Measurements from ENCODE around the gene LRBA.
"Not testable (repeated sequence)": the region's sequence is repeated elsewhere in the genome, so short reads cannot be mapped to it uniquely, and the experiment has no call there.

Gene LRBA

DNA sequence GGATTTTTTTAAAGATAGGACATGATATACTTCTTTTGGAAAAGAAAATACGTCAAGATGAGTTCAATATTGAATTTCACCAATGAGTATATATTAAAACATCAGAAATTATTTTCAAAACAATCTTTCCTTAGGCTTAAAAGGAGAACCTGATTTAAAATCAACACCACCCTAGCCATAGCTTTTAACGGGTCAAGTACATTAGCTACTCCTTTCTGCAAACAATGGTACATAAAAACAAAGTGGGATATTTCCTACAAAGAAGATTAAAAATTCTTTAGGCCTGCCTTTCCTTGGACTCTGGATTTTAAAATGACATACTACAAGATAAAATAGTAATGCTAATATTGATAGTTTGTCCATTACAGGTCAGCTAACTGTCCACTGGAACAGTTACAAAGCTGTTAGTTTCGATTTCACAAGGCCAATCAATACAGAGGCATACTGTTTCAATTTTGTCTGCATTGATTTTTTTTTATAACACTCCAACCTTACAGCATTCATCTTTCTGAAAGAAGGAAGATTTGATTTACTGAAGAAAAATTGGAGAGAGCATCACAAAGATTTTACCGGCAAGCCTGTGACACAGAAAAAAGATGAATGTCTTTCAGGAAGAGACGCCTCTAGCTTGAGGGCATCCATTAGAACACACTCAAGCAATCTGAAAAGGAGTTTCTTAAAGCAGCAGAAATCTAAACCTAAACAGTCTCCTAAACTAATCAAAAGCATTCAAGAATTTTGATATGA lies 335.9 kb downstream of the LRBA start:
- no peak overlapping the region for H3K4me3 ChIP-seq (replicated peaks; ENCODE audit: low read depth, low read length)
- no peak for DNase-seq (ENCODE audit: low read depth)
- TF ChIP-seq, protein P1, sequence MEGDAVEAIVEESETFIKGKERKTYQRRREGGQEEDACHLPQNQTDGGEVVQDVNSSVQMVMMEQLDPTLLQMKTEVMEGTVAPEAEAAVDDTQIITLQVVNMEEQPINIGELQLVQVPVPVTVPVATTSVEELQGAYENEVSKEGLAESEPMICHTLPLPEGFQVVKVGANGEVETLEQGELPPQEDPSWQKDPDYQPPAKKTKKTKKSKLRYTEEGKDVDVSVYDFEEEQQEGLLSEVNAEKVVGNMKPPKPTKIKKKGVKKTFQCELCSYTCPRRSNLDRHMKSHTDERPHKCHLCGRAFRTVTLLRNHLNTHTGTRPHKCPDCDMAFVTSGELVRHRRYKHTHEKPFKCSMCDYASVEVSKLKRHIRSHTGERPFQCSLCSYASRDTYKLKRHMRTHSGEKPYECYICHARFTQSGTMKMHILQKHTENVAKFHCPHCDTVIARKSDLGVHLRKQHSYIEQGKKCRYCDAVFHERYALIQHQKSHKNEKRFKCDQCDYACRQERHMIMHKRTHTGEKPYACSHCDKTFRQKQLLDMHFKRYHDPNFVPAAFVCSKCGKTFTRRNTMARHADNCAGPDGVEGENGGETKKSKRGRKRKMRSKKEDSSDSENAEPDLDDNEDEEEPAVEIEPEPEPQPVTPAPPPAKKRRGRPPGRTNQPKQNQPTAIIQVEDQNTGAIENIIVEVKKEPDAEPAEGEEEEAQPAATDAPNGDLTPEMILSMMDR (IDR thresholded peaks at IDR 0.05; ENCODE audit: low read length, missing control alignments): no peak

DNA sequence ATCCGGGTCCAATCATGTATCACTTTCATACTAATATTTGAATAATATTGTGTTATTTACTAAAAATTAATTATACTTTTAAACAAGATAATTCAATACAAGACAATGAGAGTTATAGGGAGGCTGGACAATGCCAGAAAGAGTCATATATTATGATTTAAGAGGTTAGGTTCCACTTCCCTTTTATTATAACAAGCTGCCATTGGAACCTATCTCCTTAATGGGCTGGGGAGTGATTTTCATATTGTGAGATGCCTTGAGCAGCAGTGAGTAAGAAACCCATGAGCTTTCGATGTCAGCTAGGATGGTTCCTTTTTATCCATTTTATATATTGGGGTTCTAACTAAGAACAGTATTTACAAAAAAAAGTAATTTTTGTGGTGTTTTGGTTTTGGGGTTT lies 341.3 kb downstream of the LRBA start:
- H3K4me3 ChIP-seq (replicated peaks; ENCODE audit: low read depth, low read length): no peak overlapping the region
- no peak for DNase-seq (ENCODE audit: low read depth)
- TF ChIP-seq, protein P1 (IDR thresholded peaks at IDR 0.05; ENCODE audit: low read length, missing control alignments): no peak

DNA sequence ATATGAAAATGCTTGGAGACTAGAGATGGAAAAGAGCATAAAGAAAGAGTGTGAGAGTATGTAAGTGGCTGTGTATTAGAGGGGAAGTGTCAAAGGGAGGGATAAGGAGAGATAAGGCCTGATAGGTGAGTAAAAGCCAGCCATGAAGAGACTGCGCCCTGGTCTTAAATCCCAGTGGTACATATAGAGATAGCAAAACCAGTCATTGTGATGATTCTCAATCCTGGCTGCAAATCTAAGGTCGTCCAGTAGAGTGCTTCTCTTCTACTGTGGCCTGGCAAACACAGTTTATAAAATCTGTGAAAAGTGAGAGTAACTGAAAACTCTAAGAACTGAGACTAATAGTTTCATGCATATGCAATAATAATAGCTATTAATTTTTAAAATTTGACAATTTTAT lies 346.3 kb downstream of the LRBA start:
- DNase-seq (ENCODE audit: low read depth): no peak
- TF ChIP-seq, protein P1 (IDR thresholded peaks at IDR 0.05; ENCODE audit: low read length, missing control alignments): peak; percentile 4
- H3K4me3 ChIP-seq (replicated peaks; ENCODE audit: low read depth, low read length): no peak overlapping the region

DNA sequence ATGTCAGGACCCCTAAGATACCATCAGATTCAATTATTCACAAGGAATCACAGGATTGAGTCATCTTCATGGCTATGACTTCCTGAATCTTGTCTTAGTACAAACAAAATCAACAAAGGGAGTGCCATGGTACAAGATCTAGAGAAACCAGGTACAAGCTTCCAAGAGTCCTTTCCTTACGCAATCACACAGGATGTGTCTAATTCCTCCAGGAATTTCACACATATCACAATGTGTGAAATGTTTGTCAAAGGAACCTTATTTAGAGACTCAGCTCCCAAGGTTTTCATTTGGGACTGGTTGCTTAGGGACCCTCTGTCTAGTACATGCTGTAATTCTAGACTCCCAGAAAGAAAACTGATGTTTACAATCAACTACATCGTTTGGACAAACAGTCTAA lies 350.1 kb downstream of the LRBA start:
- TF ChIP-seq, protein P1 (IDR thresholded peaks at IDR 0.05; ENCODE audit: low read length, missing control alignments): no peak
- DNase-seq (ENCODE audit: low read depth): peak; percentile 56
- H3K4me3 ChIP-seq (replicated peaks; ENCODE audit: low read depth, low read length): no peak overlapping the region

DNA sequence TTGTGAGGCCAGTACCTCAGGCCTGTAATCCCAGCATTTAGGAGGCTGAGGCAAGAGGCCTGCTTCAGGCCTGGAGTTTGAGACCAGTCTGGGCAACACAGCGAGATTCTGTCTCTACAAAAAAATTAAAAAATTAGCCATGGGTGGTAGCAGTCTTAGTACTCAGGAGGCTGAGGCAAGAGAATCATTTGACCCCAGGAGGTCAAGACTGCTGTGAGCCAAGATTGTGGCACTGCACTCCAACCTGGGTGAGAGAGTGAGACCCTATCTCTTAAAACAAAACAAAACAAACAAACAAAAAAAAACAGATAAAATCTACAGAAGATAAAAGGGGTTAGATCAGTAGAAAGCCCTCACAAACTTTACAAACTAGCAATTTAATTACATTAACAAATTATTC lies 352.4 kb downstream of the LRBA start:
- DNase-seq (ENCODE audit: low read depth): no peak
- H3K4me3 ChIP-seq (replicated peaks; ENCODE audit: low read depth, low read length): no peak overlapping the region
- TF ChIP-seq, protein P1 (IDR thresholded peaks at IDR 0.05; ENCODE audit: low read length, missing control alignments): no peak

DNA sequence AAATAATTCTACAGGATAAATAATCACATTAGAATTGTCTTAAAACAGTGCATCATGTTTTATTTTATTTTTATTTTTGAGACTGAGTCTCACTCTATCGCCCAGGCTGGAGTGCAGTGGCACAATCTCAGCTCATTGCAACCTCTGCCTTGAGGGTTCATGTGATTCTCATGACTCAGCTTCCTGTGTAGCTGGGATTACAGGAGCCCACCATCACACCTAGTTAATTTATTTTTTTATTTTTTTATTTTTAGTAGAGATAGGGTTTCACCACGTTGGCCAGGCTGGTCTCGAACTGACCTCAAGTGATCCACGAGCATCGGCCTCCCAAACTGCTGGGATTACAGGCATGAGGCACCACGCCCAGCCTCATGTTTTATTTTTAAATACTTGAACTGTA lies 353.5 kb downstream of the LRBA start:
- not testable (repeated sequence) for DNase-seq (ENCODE audit: low read depth); H3K4me3 ChIP-seq (replicated peaks; ENCODE audit: low read depth, low read length)

DNA sequence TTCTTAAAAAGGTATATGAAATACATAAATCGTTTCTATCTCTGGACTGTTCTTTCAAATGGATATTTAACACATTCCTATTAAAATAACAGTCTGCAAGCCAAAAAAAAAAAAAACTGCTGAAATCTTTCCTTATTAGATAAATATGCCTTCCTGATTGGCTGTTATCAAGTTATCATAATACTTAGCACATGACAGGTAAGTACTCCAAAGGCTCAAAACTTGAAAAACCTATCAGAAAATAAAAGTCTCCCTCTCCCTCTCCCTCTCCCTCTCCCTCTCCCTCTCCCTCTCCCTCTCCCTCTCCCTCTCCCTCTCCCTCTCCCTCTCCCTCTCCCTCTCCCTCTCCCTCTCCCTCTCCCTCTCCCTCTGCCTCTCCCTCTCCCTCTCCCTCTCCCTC lies 356.8 kb downstream of the LRBA start:
- not testable (repeated sequence) for DNase-seq (ENCODE audit: low read depth); H3K4me3 ChIP-seq (replicated peaks; ENCODE audit: low read depth, low read length)

DNA sequence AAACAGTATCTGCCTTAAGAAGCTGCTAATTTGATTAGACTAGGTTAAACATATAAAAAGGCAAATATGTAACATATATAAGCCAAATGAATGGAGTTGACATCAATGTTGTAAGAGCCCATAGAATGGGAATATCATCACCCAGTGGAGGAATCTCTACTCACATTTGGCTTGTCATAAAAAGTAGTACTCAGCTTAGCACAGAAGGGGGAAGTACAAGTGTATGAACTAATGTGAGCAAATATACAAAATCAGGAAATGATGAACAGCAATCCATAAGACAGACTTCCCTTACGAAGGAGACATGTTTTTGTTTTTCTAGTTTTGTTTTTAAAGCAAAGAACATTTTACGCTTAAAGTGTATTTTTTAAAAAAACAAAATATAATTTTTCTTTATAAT lies 358.2 kb downstream of the LRBA start:
- TF ChIP-seq, protein P1 (IDR thresholded peaks at IDR 0.05; ENCODE audit: low read length, missing control alignments): no peak
- H3K4me3 ChIP-seq (replicated peaks; ENCODE audit: low read depth, low read length): no peak overlapping the region
- no peak for DNase-seq (ENCODE audit: low read depth)

Data from fibroblast of pulmonary artery (primary cell).